Muscle of leg (tissue), 11 donors: ENCODE data around the gene TJP3. TPM values are rescaled to one million over a fixed set of nuclear protein-coding genes. Genes with fewer than 3 reads are reported as not detected.

Experiments used
- DNase-seq: peaks from one replicate; pipeline ENCODE4 v3.0.0; 2013
- H3K27ac ChIP-seq: one replicate; pipeline ENCODE4 v1.5.1; 2013; ENCODE audit warnings: mild to moderate bottlenecking, low read length, control low read depth
- H3K27me3 ChIP-seq: one replicate; pipeline ENCODE4 v1.6.1; 2013; ENCODE audit warnings: low read length; ENCODE audit not compliant: control insufficient read depth, insufficient read depth
- H3K36me3 ChIP-seq: one replicate; pipeline ENCODE4 v1.6.1; 2013; ENCODE audit warnings: low read length; ENCODE audit not compliant: control insufficient read depth, insufficient read depth
- H3K4me1 ChIP-seq: one replicate; pipeline ENCODE4 v1.6.1; 2013; ENCODE audit warnings: low read length; ENCODE audit not compliant: control insufficient read depth, insufficient read depth
- H3K4me3 ChIP-seq: one replicate; pipeline ENCODE4 v1.5.1; 2013; ENCODE audit warnings: low read length, control low read depth
- H3K9me3 ChIP-seq: replicated peaks from 2 replicates; pipeline ENCODE4 v1.6.1; 2013; ENCODE audit warnings: low read depth, low read length; ENCODE audit not compliant: control insufficient read depth
- WGBS: methylation state at CpG from one replicate; pipeline ENCODE4 v1.1.5; 2013; ENCODE audit warnings: missing lambda C conversion rate; ENCODE audit not compliant: insufficient coverage; 5-methylcytosine and 5-hydroxymethylcytosine counted together
- polyA plus RNA-seq, 8 donors: library from polyadenylated mRNA; unstranded; fragments of 120-200 nt; gene quantifications; one replicate each; pipeline versions ENCODE4 v1.2.1 to v1.2.3, GENCODE V29; 2013; ENCODE audit warnings: inconsistent platforms in 1 of 8, low replicate concordance in 1 of 8; ENCODE audit not compliant: insufficient read length in 8 of 8, insufficient read depth in 1 of 8
- total RNA-seq: library from RNA; stranded (reverse); fragments of 120-200 nt; gene quantifications from one replicate; pipeline ENCODE4 v1.2.4, GENCODE V29; 2013

Gene TJP3
- total and polyA plus RNA-seq, 9 donors = 0.04 to 3.4 (median 0.35) TPM; not detected in 2

- no peaks in the 10 kb centered on the region for H3K27me3 ChIP-seq
- peaks cover 5% of the 10 kb centered on the region for H3K36me3 ChIP-seq
- H3K4me1 ChIP-seq = peaks cover 51% of the 10 kb centered on the region
- 18% methylated on average over 35 of the region's 40 CpGs for WGBS
- H3K4me3 ChIP-seq = no peak overlapping the region
- DNase-seq = peak; percentile 59
- H3K27ac ChIP-seq = peak overlapping the region; percentile 54
- peaks cover 5% of the 10 kb centered on the region for H3K9me3 ChIP-seq
Observed at GRCh38 chr19:3671680-3672574, 36.3 kb upstream of the TJP3 start.

GRCh38 chr19:3672575-3672948 is 35.6 kb upstream of the TJP3 start:
- WGBS = 73% methylated on average over 6 of the region's 8 CpGs
- H3K4me1 ChIP-seq = peaks cover 51% of the 10 kb centered on the region
- H3K27ac ChIP-seq = peak overlapping the region; percentile 54

GRCh38 chr19:3672993-3673392 is 35.2 kb upstream of the TJP3 start:
- WGBS = 75% methylated on average over 13 of the region's 13 CpGs
- DNase-seq = no peak
- H3K36me3 ChIP-seq = peaks cover 5% of the 10 kb centered on the region
- no peak overlapping the region for H3K4me3 ChIP-seq
- H3K27ac ChIP-seq = no peak overlapping the region
- H3K27me3 ChIP-seq = no peaks in the 10 kb centered on the region
- H3K9me3 ChIP-seq = peaks cover 5% of the 10 kb centered on the region
- H3K4me1 ChIP-seq = peaks cover 46% of the 10 kb centered on the region

More at GRCh38 chr19:3672575-3672948, 35.6 kb upstream of the TJP3 start:
- no peak for DNase-seq
- no peak overlapping the region for H3K4me3 ChIP-seq
- H3K9me3 ChIP-seq = peaks cover 5% of the 10 kb centered on the region
- H3K27me3 ChIP-seq = no peaks in the 10 kb centered on the region
- peaks cover 5% of the 10 kb centered on the region for H3K36me3 ChIP-seq

GRCh38 chr19:3673506-3674439 is 34.4 kb upstream of the TJP3 start:
- H3K9me3 ChIP-seq = peaks cover 5% of the 10 kb centered on the region
- peaks cover 38% of the 10 kb centered on the region for H3K4me1 ChIP-seq
- H3K36me3 ChIP-seq = peaks cover 5% of the 10 kb centered on the region
- DNase-seq = no peak
- no peaks in the 10 kb centered on the region for H3K27me3 ChIP-seq
- WGBS = 92% methylated on average over 31 of the region's 34 CpGs
- H3K27ac ChIP-seq = no peak overlapping the region
- no peak overlapping the region for H3K4me3 ChIP-seq

- no peak overlapping the region for H3K4me3 ChIP-seq
- no peak overlapping the region for H3K27ac ChIP-seq
- 87% methylated on average over 11 of the region's 13 CpGs for WGBS
- H3K27me3 ChIP-seq = no peaks in the 10 kb centered on the region
- peaks cover 27% of the 10 kb centered on the region for H3K4me1 ChIP-seq
- H3K36me3 ChIP-seq = peaks cover 5% of the 10 kb centered on the region
- DNase-seq = no peak
- H3K9me3 ChIP-seq = peaks cover 5% of the 10 kb centered on the region
Observed at GRCh38 chr19:3674784-3675543, 33.2 kb upstream of the TJP3 start.

- Histone ChIP-seq H3K4me3 (no peak overlapping the region), H3K27me3 (no peaks in the 10 kb centered on the region), H3K27ac (no peak overlapping the region), H3K36me3 (peaks cover 13% of the 10 kb centered on the region), H3K9me3 (peaks cover 5% of the 10 kb centered on the region), H3K4me1 (peaks cover 4% of the 10 kb centered on the region)
- DNase-seq = no peak
- WGBS = 100% methylated on average over 3 of the region's 3 CpGs
Observed at GRCh38 chr19:3678188-3678587, 30.0 kb upstream of the TJP3 start.

- peaks cover under 1% of the 10 kb centered on the region for H3K9me3 ChIP-seq
- 86% methylated on average over 11 of the region's 12 CpGs for WGBS
Observed at GRCh38 chr19:3679138-3679537, 29.0 kb upstream of the TJP3 start.

GRCh38 chr19:3679581-3679980 is 28.6 kb upstream of the TJP3 start:
- Histone ChIP-seq H3K27me3 (no peaks in the 10 kb centered on the region), H3K4me3 (no peak overlapping the region), H3K9me3 (peaks cover 5% of the 10 kb centered on the region), H3K27ac (no peak overlapping the region), H3K4me1 (peaks cover 9% of the 10 kb centered on the region), H3K36me3 (peaks cover 12% of the 10 kb centered on the region)
- 87% methylated on average over 10 of the region's 13 CpGs for WGBS
- DNase-seq = no peak

More at GRCh38 chr19:3679138-3679537, 29.0 kb upstream of the TJP3 start:
- Histone ChIP-seq H3K4me1 (peaks cover 9% of the 10 kb centered on the region), H3K36me3 (peaks cover 10% of the 10 kb centered on the region), H3K27ac (no peak overlapping the region), H3K4me3 (no peak overlapping the region), H3K27me3 (no peaks in the 10 kb centered on the region)
- DNase-seq = no peak

- 98% methylated on average over 6 of the region's 12 CpGs for WGBS
- Histone ChIP-seq H3K27me3 (no peaks in the 10 kb centered on the region), H3K27ac (no peak overlapping the region)
Observed at GRCh38 chr19:3680939-3681338, 27.2 kb upstream of the TJP3 start.

More at GRCh38 chr19:3680939-3681338, 27.2 kb upstream of the TJP3 start:
- Histone ChIP-seq H3K4me1 (peaks cover 9% of the 10 kb centered on the region), H3K9me3 (peaks cover 9% of the 10 kb centered on the region), H3K36me3 (peaks cover 13% of the 10 kb centered on the region), H3K4me3 (no peak overlapping the region)
- DNase-seq = no peak
